Bronchial epithelial cell (primary cell): Measurements from ENCODE around the gene MTCH2. TPM values are rescaled to one million over a fixed set of nuclear protein-coding genes. Genes with fewer than 3 reads are reported as not detected.

ENCODE experiments used
- DNase-seq: peaks from one replicate; pipeline ENCODE4 v3.0.0-alpha.2; 2010; ENCODE audit warnings: low read depth
- FAIRE-seq: peaks from 2 replicates; lab custom pipeline; 2011; peaks lifted over from hg19 to GRCh38; lab: Jason Lieb, UNC
- H3K27me3 ChIP-seq: 2 replicates; pipeline ENCODE4 v1.5.1; 2011; ENCODE audit warnings: low read length; ENCODE audit not compliant: control insufficient read depth, insufficient read depth
- H3K36me3 ChIP-seq: 2 replicates; pipeline ENCODE4 v1.5.1; 2011; ENCODE audit warnings: low read length; ENCODE audit not compliant: control insufficient read depth, insufficient read depth
- H3K4me3 ChIP-seq: 2 replicates; pipeline ENCODE4 v1.5.1; 2011; ENCODE audit warnings: mild to moderate bottlenecking, low read depth, low read length, control low read depth
- total RNA-seq: library from RNA; depleted of rRNA; stranded (reverse); fragments of >200 nt; gene quantifications from 2 replicates; pipeline ENCODE4 v1.2.1, GENCODE V29; 2014
- TF ChIP-seq, protein P1 (sequence below): IDR thresholded peaks from 2 replicates; pipeline ENCODE4 v1.5.1; 2011; ENCODE audit warnings: mild to moderate bottlenecking, moderate library complexity, low read length, control low read depth, inconsistent platforms; ENCODE audit not compliant: insufficient read depth, severe bottlenecking

MTCH2 gene
- total RNA-seq, 1 donor from 2014 or later: 130 TPM

- H3K36me3 ChIP-seq: no peaks in the 10 kb centered on the region
- TF ChIP-seq, protein P1, sequence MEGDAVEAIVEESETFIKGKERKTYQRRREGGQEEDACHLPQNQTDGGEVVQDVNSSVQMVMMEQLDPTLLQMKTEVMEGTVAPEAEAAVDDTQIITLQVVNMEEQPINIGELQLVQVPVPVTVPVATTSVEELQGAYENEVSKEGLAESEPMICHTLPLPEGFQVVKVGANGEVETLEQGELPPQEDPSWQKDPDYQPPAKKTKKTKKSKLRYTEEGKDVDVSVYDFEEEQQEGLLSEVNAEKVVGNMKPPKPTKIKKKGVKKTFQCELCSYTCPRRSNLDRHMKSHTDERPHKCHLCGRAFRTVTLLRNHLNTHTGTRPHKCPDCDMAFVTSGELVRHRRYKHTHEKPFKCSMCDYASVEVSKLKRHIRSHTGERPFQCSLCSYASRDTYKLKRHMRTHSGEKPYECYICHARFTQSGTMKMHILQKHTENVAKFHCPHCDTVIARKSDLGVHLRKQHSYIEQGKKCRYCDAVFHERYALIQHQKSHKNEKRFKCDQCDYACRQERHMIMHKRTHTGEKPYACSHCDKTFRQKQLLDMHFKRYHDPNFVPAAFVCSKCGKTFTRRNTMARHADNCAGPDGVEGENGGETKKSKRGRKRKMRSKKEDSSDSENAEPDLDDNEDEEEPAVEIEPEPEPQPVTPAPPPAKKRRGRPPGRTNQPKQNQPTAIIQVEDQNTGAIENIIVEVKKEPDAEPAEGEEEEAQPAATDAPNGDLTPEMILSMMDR: no peak
- DNase-seq (no peak), FAIRE-seq (no peak)
- H3K4me3 ChIP-seq: no peak overlapping the region
- peaks cover 36% of the 10 kb centered on the region for H3K27me3 ChIP-seq
These were observed 48.8 kb downstream of the MTCH2 start for GRCh38 chr11:47593492-47593933.

DNA sequence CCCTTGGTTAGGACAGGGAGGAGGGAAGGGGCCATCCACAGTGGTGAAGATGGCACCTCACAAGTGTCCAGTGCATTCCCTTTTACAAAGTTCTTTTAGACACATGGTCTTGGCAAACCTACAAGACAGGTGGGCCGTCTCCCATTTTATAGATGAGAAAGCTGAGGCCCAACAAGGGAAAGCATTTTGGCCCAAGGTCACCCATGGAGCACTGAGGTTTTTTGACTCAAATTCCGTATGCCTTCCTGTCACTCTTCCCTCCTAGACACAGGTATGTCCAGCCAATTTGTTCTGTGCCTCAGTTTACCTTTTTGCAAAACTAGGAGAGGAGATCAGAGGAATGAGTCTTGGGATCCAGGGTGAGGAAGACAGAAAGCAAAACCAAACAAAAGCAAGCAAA, 49.4 kb downstream of the MTCH2 start:
- DNase-seq (no peak), FAIRE-seq (no peak)
- TF ChIP-seq, protein P1: no peak
- H3K36me3 ChIP-seq: no peaks in the 10 kb centered on the region
- H3K4me3 ChIP-seq: no peak overlapping the region
- peaks cover 36% of the 10 kb centered on the region for H3K27me3 ChIP-seq

GRCh38 chr11:47592251-47592650, 50.1 kb downstream of the MTCH2 start:
- Histone ChIP-seq H3K27me3 (peaks cover 36% of the 10 kb centered on the region), H3K36me3 (no peaks in the 10 kb centered on the region), H3K4me3 (no peak overlapping the region)
- DNase-seq: no peak
- TF ChIP-seq, protein P1: no peak
- peak; percentile 93 for FAIRE-seq

DNA sequence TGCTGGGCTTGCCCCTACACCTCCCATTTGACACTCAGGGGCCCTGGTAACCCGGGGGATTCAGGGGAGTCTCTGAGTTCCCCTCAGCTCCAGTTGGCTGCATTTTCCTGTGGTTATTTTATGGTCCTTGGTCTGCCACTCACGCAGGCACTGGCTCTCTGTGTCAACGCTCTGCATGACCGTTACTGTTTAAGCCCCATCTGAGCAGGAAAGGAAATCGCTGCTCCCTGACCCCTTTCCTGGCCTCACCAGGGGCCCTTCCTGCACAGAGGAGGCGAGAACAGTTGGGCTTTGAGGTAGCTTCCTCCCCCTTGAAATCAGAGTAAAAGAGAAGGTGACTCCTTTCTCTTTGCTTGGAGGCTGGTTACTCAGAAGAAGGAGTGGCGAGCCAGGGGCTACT, 50.6 kb downstream of the MTCH2 start:
- TF ChIP-seq, protein P1: no peak
- H3K27me3 ChIP-seq: peaks cover 36% of the 10 kb centered on the region
- H3K4me3 ChIP-seq: no peak overlapping the region
- no peaks in the 10 kb centered on the region for H3K36me3 ChIP-seq
- no peak for FAIRE-seq
- DNase-seq: no peak

DNA sequence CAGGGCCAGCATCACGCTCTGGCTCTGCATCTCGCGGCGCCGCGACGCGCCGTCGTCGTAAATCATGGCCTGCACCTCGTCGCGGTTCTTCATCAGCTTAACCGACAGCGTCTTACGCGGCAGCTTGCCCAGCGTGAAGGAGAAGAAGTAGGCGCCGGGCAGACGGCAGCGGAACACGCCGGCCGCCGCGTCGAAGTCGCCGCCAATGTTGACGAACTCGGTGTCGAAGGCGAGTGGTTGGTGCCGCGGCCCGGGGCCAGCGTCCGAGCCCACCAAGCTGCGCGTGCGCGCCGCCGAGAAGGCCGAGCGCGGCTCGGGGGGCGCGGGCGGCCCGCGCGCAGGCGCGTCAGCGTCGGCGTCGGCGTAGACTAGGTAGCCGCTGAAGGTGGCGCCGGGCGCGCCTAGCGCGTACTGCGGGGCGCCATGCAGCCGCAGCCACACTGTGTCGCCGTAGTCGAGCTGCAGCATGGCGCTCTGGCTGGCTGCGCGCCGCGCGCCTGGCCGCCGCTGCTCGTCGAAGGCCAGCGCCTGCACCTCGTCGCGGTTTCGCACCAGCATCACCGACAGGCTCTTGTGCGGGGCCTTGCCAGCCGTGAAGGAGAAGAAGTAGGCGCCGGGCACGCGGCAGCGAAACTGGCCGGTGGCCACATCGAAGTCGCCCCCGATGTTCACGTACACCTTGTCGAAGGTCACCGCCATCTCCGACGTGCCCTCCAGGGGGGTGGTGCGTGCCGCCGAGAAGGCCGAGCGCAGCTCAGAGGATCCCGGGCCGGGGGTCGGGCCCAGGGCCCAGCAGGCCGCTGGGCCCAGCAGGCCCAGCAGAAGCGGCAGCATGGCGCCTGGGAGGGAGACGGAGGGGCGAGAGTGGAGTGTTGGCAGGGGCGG, 52.1 kb downstream of the MTCH2 start:
- DNase-seq: no peak
- H3K4me3 ChIP-seq: peak overlapping the region; percentile 18
- no peaks in the 10 kb centered on the region for H3K36me3 ChIP-seq
- H3K27me3 ChIP-seq: peaks cover 34% of the 10 kb centered on the region
- TF ChIP-seq, protein P1: no peak
- FAIRE-seq: no peak

DNA sequence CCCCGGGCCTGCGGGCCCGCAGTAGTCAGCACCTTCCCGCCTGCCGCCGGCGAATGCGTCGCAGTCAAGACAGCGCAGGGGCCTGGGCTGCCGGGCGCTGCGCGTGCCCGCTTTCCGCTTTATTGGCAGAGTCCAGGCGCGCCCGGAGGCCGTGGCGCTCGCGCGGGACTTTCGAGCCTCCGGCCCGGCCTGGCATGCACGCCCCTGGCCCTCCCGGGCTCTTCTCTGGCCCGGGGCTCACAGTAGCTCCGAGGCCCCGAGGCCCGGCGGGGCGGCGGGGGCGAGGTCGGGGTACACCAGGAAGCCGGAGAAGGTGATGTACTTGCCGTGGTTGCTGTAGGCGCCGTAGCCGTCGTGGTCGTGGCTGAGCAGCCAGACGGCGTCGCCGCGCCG, 52.8 kb downstream of the MTCH2 start:
- DNase-seq (no peak), FAIRE-seq (no peak)
- Histone ChIP-seq H3K27me3 (peaks cover 28% of the 10 kb centered on the region), H3K36me3 (no peaks in the 10 kb centered on the region), H3K4me3 (peak overlapping the region; percentile 18)
- TF ChIP-seq, protein P1: no peak
